Measurements from ENCODE around the gene CYB5R3. TPM values are rescaled to one million over a fixed set of nuclear protein-coding genes. Genes with fewer than 3 reads are reported as not detected.

CYB5R3 gene
- total RNA-seq, 1 experiment from 2014 or later: 104 TPM

- intact Hi-C loops (cut with micrococcal nuclease): loop anchor here (1.0 to 5.0 kb wide), 3 partner anchors 118 to 430 kb away; no protein-coding TSS in a partner anchor
- TSS peak; percentile 44 for BruUV-seq (replicated peaks)
- no peaks in the 10 kb centered on the region for H3K4me1 Mint-ChIP-seq (ENCODE audit: insufficient read depth, unreplicated experiment)
- ChIA-PET CTCF (interaction anchor here (0.5 to 2.1 kb wide), 4 partner anchors 10 to 159 kb away, joined by 3 to 10 read pairs (median 6); no protein-coding TSS in a partner anchor), POLR2A (interaction anchor here (1.0 to 1.2 kb wide), 2 partner anchors 27 to 93 kb away, joined by 3 to 7 read pairs; no protein-coding TSS in a partner anchor)
- peak overlapping the region; percentile 28 for H3K4me3 Mint-ChIP-seq (ENCODE audit: unreplicated experiment)
- H3K27ac Mint-ChIP-seq (ENCODE audit: low read depth, unreplicated experiment): no peak overlapping the region
- H3K27me3 Mint-ChIP-seq (ENCODE audit: insufficient read depth, unreplicated experiment): no peaks in the 10 kb centered on the region
- no peaks in the 10 kb centered on the region for H3K9me3 Mint-ChIP-seq (ENCODE audit: unreplicated experiment)
- TF ChIP-seq CTCF (IDR thresholded peaks at IDR 0.05; ENCODE audit: unreplicated experiment): peak; percentile 89
- no peaks in the 10 kb centered on the region for H3K36me3 Mint-ChIP-seq (ENCODE audit: insufficient read depth, unreplicated experiment)
- peak; percentile 74 for DNase-seq (ENCODE audit: unreplicated experiment)
Measured at GRCh38 chr22:42661985-42662831, 13.0 kb upstream of the CYB5R3 start.

GRCh38 chr22:42656578-42656977, 7.4 kb upstream of the CYB5R3 start:
- no peaks in the 10 kb centered on the region for H3K36me3 Mint-ChIP-seq (ENCODE audit: insufficient read depth, unreplicated experiment)
- TF ChIP-seq CTCF (IDR thresholded peaks at IDR 0.05; ENCODE audit: unreplicated experiment): no peak
- H3K4me1 Mint-ChIP-seq (ENCODE audit: insufficient read depth, unreplicated experiment): no peaks in the 10 kb centered on the region
- ChIA-PET CTCF (no interaction called here), POLR2A (interaction anchor here (0.7 kb wide), 1 partner anchor 42 kb away, joined by 3 read pairs; the partner anchor contains the start of gene POLDIP3)
- intact Hi-C loops (cut with micrococcal nuclease): no loop called here
- H3K9me3 Mint-ChIP-seq (ENCODE audit: unreplicated experiment): no peaks in the 10 kb centered on the region
- no TSS peak for BruUV-seq (replicated peaks)
- H3K4me3 Mint-ChIP-seq (ENCODE audit: unreplicated experiment): no peak overlapping the region
- no peak for DNase-seq (ENCODE audit: unreplicated experiment)
- H3K27me3 Mint-ChIP-seq (ENCODE audit: insufficient read depth, unreplicated experiment): no peaks in the 10 kb centered on the region
- H3K27ac Mint-ChIP-seq (ENCODE audit: low read depth, unreplicated experiment): no peak overlapping the region

- DNase-seq (ENCODE audit: unreplicated experiment): no peak
- H3K27ac Mint-ChIP-seq (ENCODE audit: low read depth, unreplicated experiment): no peak overlapping the region
- ChIA-PET CTCF (interaction anchor here (1.3 kb wide), 1 partner anchor 203 kb away, joined by 3 read pairs; no protein-coding TSS in a partner anchor), POLR2A (interaction anchor here (0.7 kb wide), 1 partner anchor 41 kb away, joined by 3 read pairs; the partner anchor contains the start of gene POLDIP3)
- no peak for TF ChIP-seq CTCF (IDR thresholded peaks at IDR 0.05; ENCODE audit: unreplicated experiment)
- H3K4me1 Mint-ChIP-seq (ENCODE audit: insufficient read depth, unreplicated experiment): no peaks in the 10 kb centered on the region
- H3K4me3 Mint-ChIP-seq (ENCODE audit: unreplicated experiment): no peak overlapping the region
- H3K36me3 Mint-ChIP-seq (ENCODE audit: insufficient read depth, unreplicated experiment): no peaks in the 10 kb centered on the region
- no peaks in the 10 kb centered on the region for H3K9me3 Mint-ChIP-seq (ENCODE audit: unreplicated experiment)
- intact Hi-C loops (cut with micrococcal nuclease): no loop called here
- BruUV-seq (replicated peaks): no TSS peak
- no peaks in the 10 kb centered on the region for H3K27me3 Mint-ChIP-seq (ENCODE audit: insufficient read depth, unreplicated experiment)
Measured at GRCh38 chr22:42655693-42656092, 6.5 kb upstream of the CYB5R3 start.

GRCh38 chr22:42654436-42655073, 5.4 kb upstream of the CYB5R3 start:
- intact Hi-C loops (cut with micrococcal nuclease): no loop called here
- Mint-ChIP-seq H3K27ac (ENCODE audit: low read depth, unreplicated experiment) (no peak overlapping the region), H3K36me3 (ENCODE audit: insufficient read depth, unreplicated experiment) (no peaks in the 10 kb centered on the region), H3K27me3 (ENCODE audit: insufficient read depth, unreplicated experiment) (no peaks in the 10 kb centered on the region), H3K4me3 (ENCODE audit: unreplicated experiment) (no peak overlapping the region), H3K9me3 (ENCODE audit: unreplicated experiment) (no peaks in the 10 kb centered on the region), H3K4me1 (ENCODE audit: insufficient read depth, unreplicated experiment) (no peaks in the 10 kb centered on the region)
- ChIA-PET POLR2A (no interaction called here), CTCF (interaction anchor here (0.7 kb wide), 1 partner anchor 406 kb away, joined by 3 read pairs; no protein-coding TSS in a partner anchor)
- TF ChIP-seq CTCF (IDR thresholded peaks at IDR 0.05; ENCODE audit: unreplicated experiment): no peak
- no TSS peak for BruUV-seq (replicated peaks)
- DNase-seq (ENCODE audit: unreplicated experiment): no peak

All from MCF 10A (cell line).